Inflammatory macrophage treated with lipopolysaccharide for 4 hours (primary cell): ENCODE data around the gene ESPNL.

Experiments used
- DNase-seq: peaks from one replicate; pipeline ENCODE4 v3.0.0-alpha.2; 2020

The ESPNL gene

GRCh38 chr2:238142382-238143205 is 42.5 kb downstream of the ESPNL start:
- DNase-seq = no peak

- no peak for DNase-seq
Observed at GRCh38 chr2:238143239-238143951, 43.3 kb downstream of the ESPNL start.

- DNase-seq = no peak
Observed at GRCh38 chr2:238144262-238144661, 44.1 kb downstream of the ESPNL start.

- DNase-seq = no peak
Observed at GRCh38 chr2:238145046-238145445, 44.9 kb downstream of the ESPNL start.

- no peak for DNase-seq
Observed at GRCh38 chr2:238145851-238146250, 45.7 kb downstream of the ESPNL start.

GRCh38 chr2:238146884-238147544 is 46.9 kb downstream of the ESPNL start:
- DNase-seq = no peak

- DNase-seq = no peak
Observed at GRCh38 chr2:238148981-238149380, 48.8 kb downstream of the ESPNL start.

- no peak for DNase-seq
Observed at GRCh38 chr2:238149841-238150572, 49.9 kb downstream of the ESPNL start.

GRCh38 chr2:238150686-238151085 is 50.5 kb downstream of the ESPNL start:
- DNase-seq = no peak

GRCh38 chr2:238151205-238151604 is 51.1 kb downstream of the ESPNL start:
- no peak for DNase-seq

- DNase-seq = no peak
Observed at GRCh38 chr2:238151628-238152235, 51.6 kb downstream of the ESPNL start.

- no peak for DNase-seq
Observed at GRCh38 chr2:238152771-238153688, 52.9 kb downstream of the ESPNL start.

- no peak for DNase-seq
Observed at GRCh38 chr2:238154570-238154969, 54.4 kb downstream of the ESPNL start.

- no peak for DNase-seq
Observed at GRCh38 chr2:238155051-238155760, 55.1 kb downstream of the ESPNL start.

- DNase-seq = no peak
Observed at GRCh38 chr2:238155761-238156694, 55.9 kb downstream of the ESPNL start.

- no peak for DNase-seq
Observed at GRCh38 chr2:238157506-238158017, 57.4 kb downstream of the ESPNL start.

- no peak for DNase-seq
Observed at GRCh38 chr2:238158018-238158508, 57.9 kb downstream of the ESPNL start.

- DNase-seq = peak; percentile 29
Observed at GRCh38 chr2:238158509-238159070, 58.5 kb downstream of the ESPNL start, which contains the start of gene ERFE. Gene ERFE (plus strand): TSS chr2:238158970. CDS start chr2:238159008, 38 bp downstream.
